Sigmoid colon (tissue), 4 donors: ENCODE results near the gene PPM1M.

Experiments
- EP300 ChIP-seq, 4 donors: sonication (generic); formaldehyde crosslinking; IDR thresholded peaks; one replicate each; pipeline ENCODE4 v1.6.1; 2017; ENCODE audit warnings: antibody characterized with exemption in 4 of 4
- POLR2A ChIP-seq, 2 donors: fragments of 450-650 bp; IDR thresholded peaks; one replicate each; pipeline ENCODE4 v1.6.1; 2016; ENCODE audit warnings: antibody characterized with exemption in 2 of 2, mild to moderate bottlenecking in 2 of 2, moderate library complexity in 2 of 2
- TF ChIP-seq, protein P1 (sequence below), 4 experiments: fragments of 450-650 bp in 3 of 4; fragments of 200-600 bp in 1 of 4; IDR thresholded peaks; one replicate each; pipeline ENCODE4 v1.5.1; 2016 to 2019; ENCODE audit warnings: antibody characterized with exemption in 4 of 4, mild to moderate bottlenecking in 3 of 4, moderate library complexity in 2 of 4

DNA sequence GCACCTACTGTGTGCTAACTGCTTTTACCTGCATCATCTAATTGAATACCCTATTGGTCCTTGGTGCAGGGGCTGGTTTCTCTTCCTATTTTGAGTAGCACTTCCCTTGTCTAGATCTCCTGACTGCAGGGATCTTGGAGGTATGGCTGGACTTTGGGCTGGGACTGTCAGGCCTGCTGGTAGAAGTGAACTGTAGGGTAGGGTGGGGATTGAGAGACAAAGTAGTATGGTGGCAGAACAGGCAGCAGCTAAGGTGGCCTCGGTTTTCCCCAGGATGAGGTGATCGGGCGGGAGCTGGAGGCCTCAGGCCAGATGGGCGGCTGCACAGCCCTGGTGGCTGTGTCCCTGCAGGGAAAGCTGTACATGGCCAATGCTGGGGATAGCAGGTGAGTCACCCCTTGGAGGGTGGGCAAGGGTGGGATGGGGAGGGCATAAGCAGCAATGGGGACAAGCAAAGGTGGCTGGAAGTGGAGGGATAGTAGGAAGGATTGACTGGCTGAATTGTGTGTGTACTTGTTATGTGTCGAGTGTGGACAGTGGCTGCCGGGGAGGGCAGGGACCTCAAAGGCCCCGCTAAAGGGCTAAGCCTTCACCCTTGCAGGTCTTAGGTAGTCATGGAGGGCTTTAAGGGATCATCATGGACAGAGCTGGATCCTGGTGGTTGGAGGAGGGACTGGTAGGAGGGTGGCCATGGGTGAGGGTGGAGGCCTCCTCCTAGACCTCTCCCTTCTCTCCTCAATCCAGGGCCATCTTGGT is 2.0 kb downstream of the PPM1M start:
- TF ChIP-seq, protein P1, sequence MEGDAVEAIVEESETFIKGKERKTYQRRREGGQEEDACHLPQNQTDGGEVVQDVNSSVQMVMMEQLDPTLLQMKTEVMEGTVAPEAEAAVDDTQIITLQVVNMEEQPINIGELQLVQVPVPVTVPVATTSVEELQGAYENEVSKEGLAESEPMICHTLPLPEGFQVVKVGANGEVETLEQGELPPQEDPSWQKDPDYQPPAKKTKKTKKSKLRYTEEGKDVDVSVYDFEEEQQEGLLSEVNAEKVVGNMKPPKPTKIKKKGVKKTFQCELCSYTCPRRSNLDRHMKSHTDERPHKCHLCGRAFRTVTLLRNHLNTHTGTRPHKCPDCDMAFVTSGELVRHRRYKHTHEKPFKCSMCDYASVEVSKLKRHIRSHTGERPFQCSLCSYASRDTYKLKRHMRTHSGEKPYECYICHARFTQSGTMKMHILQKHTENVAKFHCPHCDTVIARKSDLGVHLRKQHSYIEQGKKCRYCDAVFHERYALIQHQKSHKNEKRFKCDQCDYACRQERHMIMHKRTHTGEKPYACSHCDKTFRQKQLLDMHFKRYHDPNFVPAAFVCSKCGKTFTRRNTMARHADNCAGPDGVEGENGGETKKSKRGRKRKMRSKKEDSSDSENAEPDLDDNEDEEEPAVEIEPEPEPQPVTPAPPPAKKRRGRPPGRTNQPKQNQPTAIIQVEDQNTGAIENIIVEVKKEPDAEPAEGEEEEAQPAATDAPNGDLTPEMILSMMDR (IDR thresholded peaks at IDR 0.05) = no peak
- TF ChIP-seq EP300 (IDR thresholded peaks at IDR 0.05) (no peak), POLR2A (IDR thresholded peaks at IDR 0.05) (no peak)
